OCI-LY1 (cell line): ENCODE measurements around the gene SMIM22.

Experiments used
- H2AFZ ChIP-seq: fragments of 200-600 bp; sonication (generic), shearing (Covaris generic); 2 replicates; pipeline ENCODE4 v1.6.0; 2014; ENCODE audit warnings: antibody characterized with exemption, mild to moderate bottlenecking, low read length
- H3F3A ChIP-seq: fragments of 200-600 bp; sonication (generic), shearing (Covaris generic); 2 replicates; pipeline ENCODE4 v1.6.0; 2014; ENCODE audit warnings: mild to moderate bottlenecking, antibody characterized with exemption, low read length, moderate library complexity; ENCODE audit not compliant: insufficient read depth
- H3K27ac ChIP-seq: fragments of 200-600 bp; sonication (generic); 2 replicates; pipeline ENCODE4 v1.5.1; 2014; ENCODE audit warnings: low read length, mixed run types, mild to moderate bottlenecking, low read depth; ENCODE audit not compliant: poor library complexity, severe bottlenecking
- H3K27me3 ChIP-seq: fragments of 200-600 bp; sonication (generic); 2 replicates; pipeline ENCODE4 v1.6.0; 2014; ENCODE audit warnings: antibody characterized with exemption, mild to moderate bottlenecking, low read length, moderate library complexity; ENCODE audit not compliant: insufficient read depth
- H3K36me3 ChIP-seq: fragments of 200-600 bp; sonication (generic); 2 replicates; pipeline ENCODE4 v1.6.1; 2014; ENCODE audit warnings: mild to moderate bottlenecking, antibody characterized with exemption, low read length, moderate library complexity, mixed read lengths; ENCODE audit not compliant: insufficient read depth
- H3K4me1 ChIP-seq: fragments of 200-600 bp; sonication (generic); 2 replicates; pipeline ENCODE4 v1.5.1; 2014; ENCODE audit warnings: mild to moderate bottlenecking, low read length, moderate library complexity; ENCODE audit not compliant: insufficient read depth, severe bottlenecking
- H3K4me2 ChIP-seq: fragments of 200-600 bp; sonication (generic), shearing (Covaris generic); 2 replicates; pipeline ENCODE4 v1.6.1; 2014; ENCODE audit warnings: low read length
- H3K4me3 ChIP-seq: fragments of 200-600 bp; sonication (generic); 2 replicates; pipeline ENCODE4 v1.5.1; 2014; ENCODE audit warnings: low read length, low read depth, mild to moderate bottlenecking, mixed read lengths; ENCODE audit not compliant: poor library complexity, severe bottlenecking
- H3K79me2 ChIP-seq: fragments of 200-600 bp; shearing (Covaris generic); 2 replicates; pipeline ENCODE4 v1.6.1; 2016; ENCODE audit warnings: mixed run types, low read length, mixed read lengths; ENCODE audit not compliant: insufficient read depth
- H3K9ac ChIP-seq: fragments of 200-600 bp; sonication (generic), shearing (Covaris generic); 2 replicates; pipeline ENCODE4 v1.6.1; 2014; ENCODE audit warnings: mild to moderate bottlenecking, low read length, mixed read lengths
- H3K9me2 ChIP-seq: fragments of 200-600 bp; sonication (generic), shearing (Covaris generic); 2 replicates; pipeline ENCODE4 v1.6.1; 2014; ENCODE audit warnings: low read depth, mild to moderate bottlenecking, low read length, mixed read lengths
- H3K9me3 ChIP-seq: fragments of 200-600 bp; shearing (Covaris generic); 2 replicates; pipeline ENCODE4 v1.6.1; 2014; ENCODE audit warnings: low read length, mixed read lengths
- H4K20me1 ChIP-seq: fragments of 200-600 bp; sonication (generic), shearing (Covaris generic); 2 replicates; pipeline ENCODE4 v1.6.0; 2016; ENCODE audit warnings: mild to moderate bottlenecking, low read length; ENCODE audit not compliant: insufficient read depth
- CTCF ChIP-seq: fragments of 200-600 bp; sonication (generic), shearing (Covaris generic); IDR thresholded peaks from 2 replicates; pipeline ENCODE4 v1.5.1; 2017; ENCODE audit warnings: mild to moderate bottlenecking, antibody characterized with exemption, low read length, moderate library complexity, mixed read lengths
- EZH2 ChIP-seq: fragments of 200-600 bp; sonication (generic), shearing (Covaris generic); IDR thresholded peaks from 2 replicates; pipeline ENCODE4 v1.8.0; 2017; ENCODE audit warnings: borderline replicate concordance, mixed run types, mild to moderate bottlenecking, antibody characterized with exemption, low read length, moderate library complexity, mixed read lengths

Gene SMIM22

GRCh38 chr16:4754865-4755264 lies 40.3 kb upstream of the SMIM22 start:
- Histone ChIP-seq H4K20me1 (no peaks in the 10 kb centered on the region), H3K4me3 (no peak overlapping the region), H3K27ac (no peak overlapping the region), H3K4me1 (no peaks in the 10 kb centered on the region), H3K36me3 (peaks cover 78% of the 10 kb centered on the region), H3K9me3 (no peaks in the 10 kb centered on the region), H3K9ac (no peak overlapping the region), H3K4me2 (no peak overlapping the region), H3K79me2 (no peaks in the 10 kb centered on the region), H3F3A (no peaks in the 10 kb centered on the region), H3K9me2 (no peaks in the 10 kb centered on the region), H2AFZ (no peak overlapping the region), H3K27me3 (no peaks in the 10 kb centered on the region)
- no peak for TF ChIP-seq CTCF
- no peak for TF ChIP-seq EZH2

- Histone ChIP-seq H2AFZ (no peak overlapping the region), H3K4me2 (no peak overlapping the region), H3F3A (no peaks in the 10 kb centered on the region), H3K4me3 (no peak overlapping the region), H3K9me2 (no peaks in the 10 kb centered on the region), H3K4me1 (no peaks in the 10 kb centered on the region), H3K27me3 (no peaks in the 10 kb centered on the region), H3K36me3 (peaks cover 83% of the 10 kb centered on the region), H3K9ac (no peak overlapping the region), H4K20me1 (no peaks in the 10 kb centered on the region), H3K9me3 (no peaks in the 10 kb centered on the region), H3K79me2 (no peaks in the 10 kb centered on the region), H3K27ac (no peak overlapping the region)
- no peak for TF ChIP-seq EZH2
- TF ChIP-seq CTCF = no peak
Observed at GRCh38 chr16:4755687-4756086, 39.5 kb upstream of the SMIM22 start.

GRCh38 chr16:4760221-4760910 lies 34.8 kb upstream of the SMIM22 start:
- peaks cover 69% of the 10 kb centered on the region for H3K36me3 ChIP-seq
- no peak overlapping the region for H2AFZ ChIP-seq
- H3K27me3 ChIP-seq = no peaks in the 10 kb centered on the region
- H3K4me1 ChIP-seq = no peaks in the 10 kb centered on the region
- no peak overlapping the region for H3K27ac ChIP-seq
- H3K9me2 ChIP-seq = no peaks in the 10 kb centered on the region
- H3K4me3 ChIP-seq = no peak overlapping the region
- H3F3A ChIP-seq = no peaks in the 10 kb centered on the region
- H3K79me2 ChIP-seq = no peaks in the 10 kb centered on the region
- no peak overlapping the region for H3K4me2 ChIP-seq
- no peak overlapping the region for H3K9ac ChIP-seq
- H3K9me3 ChIP-seq = no peaks in the 10 kb centered on the region
- TF ChIP-seq CTCF (no peak), EZH2 (no peak)
- H4K20me1 ChIP-seq = no peaks in the 10 kb centered on the region
